SK-N-SH (cell line): Measurements from ENCODE around the gene GGCX. TPM values are rescaled to one million over a fixed set of nuclear protein-coding genes. Genes with fewer than 3 reads are reported as not detected.
A peak's percentile ranks its signal among the peaks of the same experiment; 100 is the strongest.

ENCODE experiments used
- CTCF ChIA-PET: fragments of 300-600, 350-600 bp; formaldehyde crosslinking; extraction: SDS; loops from one replicate; lab custom pipeline; 2021; lab: Yijun Ruan, JAX
- POLR2A ChIA-PET: fragments of 350-600 bp; sonication (Branson Sonifier 250); formaldehyde crosslinking; extraction: SDS; loops from one replicate; lab custom pipeline; 2020; ENCODE audit warnings: antibody characterized with exemption, inconsistent platforms; lab: Yijun Ruan, JAX
- DNase-seq: peaks from one replicate; pipeline ENCODE4 v3.0.0; 2012
- H2AFZ ChIP-seq: fragments of 200-600 bp; sonication (generic); 2 replicates; pipeline ENCODE4 v1.8.1; 2016; ENCODE audit warnings: antibody characterized with exemption, mild to moderate bottlenecking, low read depth
- H3F3A ChIP-seq: fragments of 200-600 bp; sonication (generic); replicated peaks from 2 replicates; pipeline ENCODE3; 2016; ENCODE audit warnings: antibody characterized with exemption, mild to moderate bottlenecking; ENCODE audit not compliant: insufficient read depth
- H3K27ac ChIP-seq, 2 experiments: fragments of 200-500 bp in 1 of 2; fragments of 200-600 bp in 1 of 2; sonication (Bioruptor generic) in 1 of 2; sonication (generic), shearing (Covaris generic) in 1 of 2; 2 replicates each; pipeline versions ENCODE4 v1.5.1 to v1.6.1; 2014 to 2016; ENCODE audit warnings: low read depth in 2 of 2, inconsistent platforms in 1 of 2, low read length in 1 of 2, mild to moderate bottlenecking in 1 of 2, mixed read lengths in 1 of 2
- H3K27me3 ChIP-seq: fragments of 200-600 bp; sonication (generic), shearing (Covaris generic); 2 replicates; pipeline ENCODE4 v1.6.1; 2016; ENCODE audit warnings: mixed run types; ENCODE audit not compliant: insufficient read depth
- H3K36me3 ChIP-seq, 2 experiments: fragments of 200-500 bp in 1 of 2; fragments of 200-600 bp in 1 of 2; sonication (Bioruptor generic) in 1 of 2; sonication (generic) in 1 of 2; replicated peaks in 1 of 2; 2 replicates each; pipeline versions ENCODE3 to v1.5.1; 2014 to 2016; ENCODE audit warnings: low read length in 1 of 2, mild to moderate bottlenecking in 1 of 2; ENCODE audit not compliant: insufficient read depth in 2 of 2, control insufficient read depth in 1 of 2
- H3K4me1 ChIP-seq, 2 experiments: fragments of 200-500 bp in 1 of 2; fragments of 200-600 bp in 1 of 2; sonication (Bioruptor generic) in 1 of 2; sonication (generic), shearing (Covaris generic) in 1 of 2; 2 replicates each; pipeline versions ENCODE4 v1.5.1 to v1.6.1; 2014 to 2016; ENCODE audit warnings: low read depth in 1 of 2, low read length in 1 of 2, mixed run types in 1 of 2; ENCODE audit not compliant: insufficient read depth in 2 of 2, control insufficient read depth in 1 of 2
- H3K4me2 ChIP-seq: fragments of 200-600 bp; sonication (generic), shearing (Covaris generic); 2 replicates; pipeline ENCODE4 v1.6.1; 2017; ENCODE audit warnings: mixed run types
- H3K4me3 ChIP-seq, 2 experiments: fragments of 200-500 bp in 1 of 2; fragments of 200-600 bp in 1 of 2; sonication (Bioruptor generic) in 1 of 2; sonication (generic), shearing (Covaris generic) in 1 of 2; 2 replicates each; pipeline versions ENCODE4 v1.5.1 to v1.8.1; 2014 to 2016; ENCODE audit warnings: low read depth in 2 of 2, inconsistent platforms in 1 of 2, low read length in 1 of 2, mild to moderate bottlenecking in 1 of 2, mixed read lengths in 1 of 2, moderate library complexity in 1 of 2
- H3K79me2 ChIP-seq: fragments of 200-600 bp; sonication (generic); 2 replicates; pipeline ENCODE4 v1.8.1; 2017; ENCODE audit warnings: mild to moderate bottlenecking; ENCODE audit not compliant: insufficient read depth
- H3K9ac ChIP-seq: fragments of 200-600 bp; sonication (generic); 2 replicates; pipeline ENCODE4 v1.6.1; 2017; ENCODE audit warnings: mixed run types
- H3K9me2 ChIP-seq: fragments of 200-600 bp; sonication (generic); 2 replicates; pipeline ENCODE4 v1.6.1; 2017; ENCODE audit warnings: mixed run types
- H3K9me3 ChIP-seq: fragments of 200-600 bp; sonication (generic); 2 replicates; pipeline ENCODE4 v1.6.1; 2017; ENCODE audit warnings: mixed run types, mild to moderate bottlenecking, moderate library complexity
- H4K20me1 ChIP-seq: fragments of 200-600 bp; sonication (generic); 2 replicates; pipeline ENCODE4 v1.6.1; 2017; ENCODE audit warnings: mild to moderate bottlenecking, mixed run types; ENCODE audit not compliant: insufficient read depth
- CHD2 ChIP-seq: fragments of 150-350 bp; IDR thresholded peaks from 2 replicates; pipeline ENCODE4 v1.6.1; 2018; ENCODE audit warnings: low read length; ENCODE audit not compliant: partially characterized antibody
- ELF1 ChIP-seq: IDR thresholded peaks from 2 replicates; pipeline ENCODE4 v1.4.0; 2012
- EP300 ChIP-seq, 2 experiments: IDR thresholded peaks; 2 replicates each; pipeline versions ENCODE4 v1.4.0 to v1.6.1; 2012; ENCODE audit warnings: borderline replicate concordance in 1 of 2, low read depth in 1 of 2, low read length in 1 of 2
- EZH2phosphoT487 ChIP-seq: fragments of 200-600 bp; sonication (generic); IDR thresholded peaks from 2 replicates; pipeline ENCODE4 v1.6.1; 2017; ENCODE audit warnings: low read depth, mixed run types, mild to moderate bottlenecking, antibody characterized with exemption, moderate library complexity, borderline replicate concordance
- FOSL2 ChIP-seq: IDR thresholded peaks from 2 replicates; pipeline ENCODE4 v1.4.0; 2012; ENCODE audit warnings: low read depth, mild to moderate bottlenecking, moderate library complexity, borderline replicate concordance
- FOXJ3 ChIP-seq: sonication (generic); formaldehyde crosslinking; IDR thresholded peaks from 2 replicates; pipeline ENCODE4 v1.5.1; 2020; ENCODE audit warnings: mild to moderate bottlenecking, missing genetic modification reagents
- FOXM1 ChIP-seq: IDR thresholded peaks from 2 replicates; pipeline ENCODE4 v1.4.0; 2012; ENCODE audit warnings: low read depth, mild to moderate bottlenecking
- GABPA ChIP-seq: IDR thresholded peaks from 2 replicates; pipeline ENCODE4 v1.4.0; 2012; ENCODE audit warnings: low read depth, mild to moderate bottlenecking
- GATA2 ChIP-seq: sonication (generic); formaldehyde crosslinking; IDR thresholded peaks from 2 replicates; pipeline ENCODE4 v1.5.0; 2020; ENCODE audit warnings: mild to moderate bottlenecking, missing genetic modification reagents
- JUND ChIP-seq: IDR thresholded peaks from 2 replicates; pipeline ENCODE4 v1.4.0; 2012
- MXI1 ChIP-seq: IDR thresholded peaks from 2 replicates; pipeline ENCODE4 v1.6.1; 2012; ENCODE audit warnings: mild to moderate bottlenecking, low read depth, low read length, improper control_type of control experiment
- NFIC ChIP-seq: IDR thresholded peaks from 2 replicates; pipeline ENCODE4 v1.4.0; 2012; ENCODE audit warnings: borderline replicate concordance
- NRF1 ChIP-seq: IDR thresholded peaks from 2 replicates; pipeline ENCODE4 v1.6.1; 2012; ENCODE audit warnings: low read depth, mild to moderate bottlenecking, low read length
- POLR2AphosphoS5 ChIP-seq: IDR thresholded peaks from 2 replicates; pipeline ENCODE4 v1.6.1; 2012; ENCODE audit warnings: low read depth, low read length
- RAD21 ChIP-seq: IDR thresholded peaks from 2 replicates; pipeline ENCODE4 v1.6.1; 2012; ENCODE audit warnings: mild to moderate bottlenecking, low read length
- RFX5 ChIP-seq: IDR thresholded peaks from 2 replicates; pipeline ENCODE4 v1.6.1; 2012; ENCODE audit warnings: mild to moderate bottlenecking, improper control_type of control experiment, low read length
- RXRA ChIP-seq: IDR thresholded peaks from 2 replicates; pipeline ENCODE4 v1.4.0; 2012; ENCODE audit warnings: low read depth, mild to moderate bottlenecking, borderline replicate concordance
- SMC3 ChIP-seq: IDR thresholded peaks from 2 replicates; pipeline ENCODE4 v1.6.1; 2012; ENCODE audit warnings: low read depth, low read length, improper control_type of control experiment
- TCF12 ChIP-seq: IDR thresholded peaks from 2 replicates; pipeline ENCODE4 v1.4.0; 2012
- TEAD4 ChIP-seq: IDR thresholded peaks from 2 replicates; pipeline ENCODE4 v1.4.0; 2012; ENCODE audit warnings: mild to moderate bottlenecking, borderline replicate concordance; ENCODE audit not compliant: insufficient read depth
- YY1 ChIP-seq: IDR thresholded peaks from 2 replicates; pipeline ENCODE4 v1.4.0; 2012; ENCODE audit warnings: low read depth, mild to moderate bottlenecking
- WGBS: methylation state at CpG from one replicate; pipeline ENCODE4 v1.1.6; 2017; ENCODE audit warnings: low lambda C conversion rate; 5-methylcytosine and 5-hydroxymethylcytosine counted together
- polyA plus RNA-seq, 3 experiments: library from polyadenylated mRNA; depleted of rRNA; stranded (reverse); fragments of >200 nt; gene quantifications; 2 replicates each; pipeline ENCODE4 v1.2.3, GENCODE V29; 2012
- TF ChIP-seq, protein P1 (sequence below): IDR thresholded peaks from 2 replicates; pipeline ENCODE4 v1.4.0; 2012; ENCODE audit warnings: low read depth, borderline replicate concordance
- TF ChIP-seq, protein P2 (sequence below): fragments of 200-600 bp; sonication (generic); IDR thresholded peaks from 2 replicates; pipeline ENCODE4 v1.6.1; 2017; ENCODE audit warnings: antibody characterized with exemption, mild to moderate bottlenecking, moderate library complexity
- TF ChIP-seq, protein P3 (sequence below): fragments of 150-350 bp; IDR thresholded peaks from 2 replicates; pipeline ENCODE4 v1.6.1; 2016; ENCODE audit warnings: mild to moderate bottlenecking, low read depth, low read length
- TF ChIP-seq, protein P4 (sequence below): IDR thresholded peaks from 2 replicates; pipeline ENCODE4 v1.6.1; 2012; ENCODE audit warnings: mild to moderate bottlenecking, low read depth, low read length, moderate library complexity
- TF ChIP-seq, protein P5 (sequence below): IDR thresholded peaks from 2 replicates; pipeline ENCODE4; 2012

GGCX gene
- polyA plus RNA-seq, 1 of the 3 experiments (the other 2 are of a cell fraction): 34.5 TPM

DNA sequence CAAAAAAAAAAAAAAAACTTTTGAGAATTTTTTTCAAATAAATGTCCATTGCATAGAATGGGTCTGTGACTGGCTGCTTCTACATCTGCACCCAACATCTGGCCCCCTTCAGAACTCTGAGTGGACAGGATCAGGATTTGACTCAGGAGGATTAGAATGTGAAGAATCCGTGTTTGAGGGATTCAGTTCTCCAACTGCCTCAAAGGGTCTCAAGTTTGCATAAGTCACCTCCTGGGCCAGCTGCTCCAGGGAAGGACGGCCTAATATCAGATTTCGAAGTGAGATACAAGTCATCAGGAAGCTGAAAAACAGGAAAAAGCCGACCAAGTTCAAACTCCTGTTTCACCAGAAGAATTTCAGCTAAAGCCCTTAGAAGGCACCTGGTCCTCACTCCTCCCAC is 11.5 kb downstream of the GGCX start:
- WGBS: 25% methylated on average over 4 of the region's 4 CpGs
- CTCF ChIA-PET: interaction anchor here (0.7 to 16.6 kb wide), 8 partner anchors 10 to 250 kb away, joined by 3 to 364 read pairs (median 28); partner anchors contain the start of genes MAT2A, SH2D6 and TMEM150A
- TF ChIP-seq, protein P1, sequence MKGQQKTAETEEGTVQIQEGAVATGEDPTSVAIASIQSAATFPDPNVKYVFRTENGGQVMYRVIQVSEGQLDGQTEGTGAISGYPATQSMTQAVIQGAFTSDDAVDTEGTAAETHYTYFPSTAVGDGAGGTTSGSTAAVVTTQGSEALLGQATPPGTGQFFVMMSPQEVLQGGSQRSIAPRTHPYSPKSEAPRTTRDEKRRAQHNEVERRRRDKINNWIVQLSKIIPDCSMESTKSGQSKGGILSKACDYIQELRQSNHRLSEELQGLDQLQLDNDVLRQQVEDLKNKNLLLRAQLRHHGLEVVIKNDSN: no peak
- TF ChIP-seq, protein P2, sequence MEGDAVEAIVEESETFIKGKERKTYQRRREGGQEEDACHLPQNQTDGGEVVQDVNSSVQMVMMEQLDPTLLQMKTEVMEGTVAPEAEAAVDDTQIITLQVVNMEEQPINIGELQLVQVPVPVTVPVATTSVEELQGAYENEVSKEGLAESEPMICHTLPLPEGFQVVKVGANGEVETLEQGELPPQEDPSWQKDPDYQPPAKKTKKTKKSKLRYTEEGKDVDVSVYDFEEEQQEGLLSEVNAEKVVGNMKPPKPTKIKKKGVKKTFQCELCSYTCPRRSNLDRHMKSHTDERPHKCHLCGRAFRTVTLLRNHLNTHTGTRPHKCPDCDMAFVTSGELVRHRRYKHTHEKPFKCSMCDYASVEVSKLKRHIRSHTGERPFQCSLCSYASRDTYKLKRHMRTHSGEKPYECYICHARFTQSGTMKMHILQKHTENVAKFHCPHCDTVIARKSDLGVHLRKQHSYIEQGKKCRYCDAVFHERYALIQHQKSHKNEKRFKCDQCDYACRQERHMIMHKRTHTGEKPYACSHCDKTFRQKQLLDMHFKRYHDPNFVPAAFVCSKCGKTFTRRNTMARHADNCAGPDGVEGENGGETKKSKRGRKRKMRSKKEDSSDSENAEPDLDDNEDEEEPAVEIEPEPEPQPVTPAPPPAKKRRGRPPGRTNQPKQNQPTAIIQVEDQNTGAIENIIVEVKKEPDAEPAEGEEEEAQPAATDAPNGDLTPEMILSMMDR: no peak
- TF ChIP-seq FOSL2 (peak; percentile 48; the same call in 1 of the 2 replicates), GATA2 (CRISPR knock-in tag) (no peak), RFX5 (no peak), YY1 (no peak), NFIC (0 out of 2 replicates have a peak, but pooled peaks have one; percentile 5), TEAD4 (peak; percentile 49; the same call in 1 of the 2 replicates), MXI1 (no peak), EZH2phosphoT487 (no peak), SMC3 (no peak), NRF1 (no peak), GABPA (no peak), FOXM1 (no peak), EP300 (IDR thresholded peaks at IDR 0.05; ENCODE audit: borderline replicate concordance in 1 of 2, low read depth in 1 of 2, low read length in 1 of 2) (peak in 1 of 2 experiments; percentile 43; a peak in 1 of 4 replicates), FOXJ3 (CRISPR knock-in tag) (no peak), JUND (peak; percentile 43), TCF12 (peak; percentile 85), CHD2 (no peak), RXRA (peak; percentile 20; the same call in 1 of the 2 replicates), RAD21 (no peak), ELF1 (0 out of 2 replicates have a peak, but pooled peaks have one; percentile 14), POLR2AphosphoS5 (no peak; the same call in 1 of the 2 replicates)
- TF ChIP-seq, protein P3, sequence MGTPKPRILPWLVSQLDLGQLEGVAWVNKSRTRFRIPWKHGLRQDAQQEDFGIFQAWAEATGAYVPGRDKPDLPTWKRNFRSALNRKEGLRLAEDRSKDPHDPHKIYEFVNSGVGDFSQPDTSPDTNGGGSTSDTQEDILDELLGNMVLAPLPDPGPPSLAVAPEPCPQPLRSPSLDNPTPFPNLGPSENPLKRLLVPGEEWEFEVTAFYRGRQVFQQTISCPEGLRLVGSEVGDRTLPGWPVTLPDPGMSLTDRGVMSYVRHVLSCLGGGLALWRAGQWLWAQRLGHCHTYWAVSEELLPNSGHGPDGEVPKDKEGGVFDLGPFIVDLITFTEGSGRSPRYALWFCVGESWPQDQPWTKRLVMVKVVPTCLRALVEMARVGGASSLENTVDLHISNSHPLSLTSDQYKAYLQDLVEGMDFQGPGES: no peak
- TF ChIP-seq, protein P4, sequence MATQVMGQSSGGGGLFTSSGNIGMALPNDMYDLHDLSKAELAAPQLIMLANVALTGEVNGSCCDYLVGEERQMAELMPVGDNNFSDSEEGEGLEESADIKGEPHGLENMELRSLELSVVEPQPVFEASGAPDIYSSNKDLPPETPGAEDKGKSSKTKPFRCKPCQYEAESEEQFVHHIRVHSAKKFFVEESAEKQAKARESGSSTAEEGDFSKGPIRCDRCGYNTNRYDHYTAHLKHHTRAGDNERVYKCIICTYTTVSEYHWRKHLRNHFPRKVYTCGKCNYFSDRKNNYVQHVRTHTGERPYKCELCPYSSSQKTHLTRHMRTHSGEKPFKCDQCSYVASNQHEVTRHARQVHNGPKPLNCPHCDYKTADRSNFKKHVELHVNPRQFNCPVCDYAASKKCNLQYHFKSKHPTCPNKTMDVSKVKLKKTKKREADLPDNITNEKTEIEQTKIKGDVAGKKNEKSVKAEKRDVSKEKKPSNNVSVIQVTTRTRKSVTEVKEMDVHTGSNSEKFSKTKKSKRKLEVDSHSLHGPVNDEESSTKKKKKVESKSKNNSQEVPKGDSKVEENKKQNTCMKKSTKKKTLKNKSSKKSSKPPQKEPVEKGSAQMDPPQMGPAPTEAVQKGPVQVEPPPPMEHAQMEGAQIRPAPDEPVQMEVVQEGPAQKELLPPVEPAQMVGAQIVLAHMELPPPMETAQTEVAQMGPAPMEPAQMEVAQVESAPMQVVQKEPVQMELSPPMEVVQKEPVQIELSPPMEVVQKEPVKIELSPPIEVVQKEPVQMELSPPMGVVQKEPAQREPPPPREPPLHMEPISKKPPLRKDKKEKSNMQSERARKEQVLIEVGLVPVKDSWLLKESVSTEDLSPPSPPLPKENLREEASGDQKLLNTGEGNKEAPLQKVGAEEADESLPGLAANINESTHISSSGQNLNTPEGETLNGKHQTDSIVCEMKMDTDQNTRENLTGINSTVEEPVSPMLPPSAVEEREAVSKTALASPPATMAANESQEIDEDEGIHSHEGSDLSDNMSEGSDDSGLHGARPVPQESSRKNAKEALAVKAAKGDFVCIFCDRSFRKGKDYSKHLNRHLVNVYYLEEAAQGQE: no peak
- TF ChIP-seq, protein P5, sequence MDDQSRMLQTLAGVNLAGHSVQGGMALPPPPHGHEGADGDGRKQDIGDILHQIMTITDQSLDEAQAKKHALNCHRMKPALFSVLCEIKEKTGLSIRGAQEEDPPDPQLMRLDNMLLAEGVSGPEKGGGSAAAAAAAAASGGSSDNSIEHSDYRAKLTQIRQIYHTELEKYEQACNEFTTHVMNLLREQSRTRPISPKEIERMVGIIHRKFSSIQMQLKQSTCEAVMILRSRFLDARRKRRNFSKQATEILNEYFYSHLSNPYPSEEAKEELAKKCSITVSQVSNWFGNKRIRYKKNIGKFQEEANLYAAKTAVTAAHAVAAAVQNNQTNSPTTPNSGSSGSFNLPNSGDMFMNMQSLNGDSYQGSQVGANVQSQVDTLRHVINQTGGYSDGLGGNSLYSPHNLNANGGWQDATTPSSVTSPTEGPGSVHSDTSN: peak; percentile 58

More for the DNA sequence above, 11.5 kb downstream of the GGCX start:
- POLR2A ChIA-PET: interaction anchor here (1.0 to 8.2 kb wide), 5 partner anchors 10 to 130 kb away, joined by 4 to 87 read pairs (median 14); partner anchors contain the start of genes GGCX, MAT2A and SH2D6
- H3K4me3 ChIP-seq: no peak overlapping the region
- no peak overlapping the region for H3K9ac ChIP-seq
- no peaks in the 10 kb centered on the region for H3K27me3 ChIP-seq
- H3K9me2 ChIP-seq: no peaks in the 10 kb centered on the region
- H3K9me3 ChIP-seq: no peaks in the 10 kb centered on the region
- H3K36me3 ChIP-seq: peaks cover 39% of the 10 kb centered on the region in 2 experiments
- peaks cover 0 to 13% of the 10 kb centered on the region in 2 experiments; a peak in 2 of 4 replicates for H3K4me1 ChIP-seq
- peaks cover 57% of the 10 kb centered on the region for H3F3A ChIP-seq
- H3K4me2 ChIP-seq: no peak overlapping the region
- no peaks in the 10 kb centered on the region for H3K79me2 ChIP-seq
- no peak overlapping the region for H2AFZ ChIP-seq
- peak overlapping the region; percentile 42 to 54 for H3K27ac ChIP-seq
- no peak for DNase-seq
- peaks cover 11% of the 10 kb centered on the region for H4K20me1 ChIP-seq
